Measurements from ENCODE around the gene TPCN2. TPM values are rescaled to one million over a fixed set of nuclear protein-coding genes. Genes with fewer than 3 reads are reported as not detected.

Gene TPCN2
- total RNA-seq, 1 experiment from 2014 or later = 63.6 TPM

DNA sequence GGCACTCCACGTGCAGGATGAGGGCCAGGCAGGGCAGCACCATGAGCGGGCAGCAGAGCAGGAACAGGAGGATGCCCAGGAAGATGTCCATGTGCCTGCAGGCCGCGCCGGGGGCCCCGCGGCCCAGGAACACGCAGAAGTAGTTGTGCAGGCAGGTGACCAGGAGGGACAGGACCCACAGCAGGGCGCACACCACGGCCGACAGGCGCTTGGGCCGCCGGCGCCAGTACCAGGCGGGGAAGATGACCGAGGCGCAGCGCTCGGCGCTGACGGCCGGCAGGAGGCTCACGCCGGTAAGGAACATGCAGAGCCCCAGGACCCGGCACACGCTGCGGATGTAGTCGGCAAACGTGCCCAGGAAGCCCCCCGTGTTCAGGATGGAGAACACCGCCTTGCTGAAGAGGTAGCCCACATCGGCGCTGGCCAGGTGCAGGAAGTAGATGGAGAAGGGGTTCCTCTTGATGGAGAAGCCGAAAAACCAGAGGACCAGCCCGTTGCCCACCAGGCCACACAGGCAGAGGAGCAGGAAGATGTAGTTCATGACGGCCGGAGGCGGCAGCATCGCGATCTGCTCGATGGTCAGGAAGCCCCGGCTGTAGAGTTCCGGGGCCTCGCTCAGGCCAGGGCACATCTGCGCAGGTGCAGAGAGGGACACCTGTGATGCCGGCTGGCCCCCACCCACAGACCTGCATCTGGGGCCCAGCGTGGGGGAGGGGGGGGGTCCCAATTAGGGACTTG, 42.9 kb upstream of the TPCN2 start:
- peak overlapping the region; percentile 82 for H3K27ac Mint-ChIP-seq (ENCODE audit: unreplicated experiment)

DNA sequence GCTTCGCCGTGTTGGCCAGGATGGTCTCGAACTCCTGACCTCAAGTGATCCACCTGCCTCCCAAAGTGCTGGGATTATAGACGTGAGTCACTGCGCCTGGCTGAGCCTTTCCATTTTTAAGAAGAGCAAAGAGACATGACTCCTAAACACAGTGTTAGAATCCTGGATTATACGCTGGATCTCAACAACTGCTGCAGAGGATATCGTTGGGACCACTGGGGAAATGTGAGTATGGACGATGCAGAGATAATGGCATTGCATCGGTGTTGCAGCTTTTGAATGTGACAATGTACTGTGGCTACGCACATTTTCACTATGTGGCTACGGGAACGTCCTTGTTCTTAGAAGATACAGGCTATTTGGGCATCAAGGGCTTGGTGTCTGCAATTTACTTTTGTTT, 41.9 kb upstream of the TPCN2 start:
- Histone ChIP-seq H3K4me1 (peaks cover 38% of the 10 kb centered on the region), H3K4me3 (ENCODE audit: low read depth, low read length) (no peak overlapping the region), H3K27me3 (replicated peaks; ENCODE audit: control insufficient read depth, insufficient read depth, low read length) (no peaks in the 10 kb centered on the region), H3K9me3 (no peaks in the 10 kb centered on the region), H3K36me3 (ENCODE audit: control insufficient read depth, insufficient read depth, low read length) (no peaks in the 10 kb centered on the region)
- intact Hi-C loops (cut with micrococcal nuclease; ENCODE audit: unreplicated experiment) = no loop called here
- Mint-ChIP-seq H3K4me3 (ENCODE audit: unreplicated experiment) (no peak overlapping the region), H3K36me3 (ENCODE audit: insufficient read depth, unreplicated experiment) (no peaks in the 10 kb centered on the region), H3K9me3 (ENCODE audit: unreplicated experiment) (no peaks in the 10 kb centered on the region), H3K27ac (ENCODE audit: unreplicated experiment) (peak overlapping the region; percentile 82), H3K27me3 (ENCODE audit: insufficient read depth, unreplicated experiment) (no peaks in the 10 kb centered on the region), H3K4me1 (ENCODE audit: low read depth, unreplicated experiment) (peaks cover 40% of the 10 kb centered on the region)
- CTCF ChIA-PET = no interaction called here
- TF ChIP-seq, protein P1, sequence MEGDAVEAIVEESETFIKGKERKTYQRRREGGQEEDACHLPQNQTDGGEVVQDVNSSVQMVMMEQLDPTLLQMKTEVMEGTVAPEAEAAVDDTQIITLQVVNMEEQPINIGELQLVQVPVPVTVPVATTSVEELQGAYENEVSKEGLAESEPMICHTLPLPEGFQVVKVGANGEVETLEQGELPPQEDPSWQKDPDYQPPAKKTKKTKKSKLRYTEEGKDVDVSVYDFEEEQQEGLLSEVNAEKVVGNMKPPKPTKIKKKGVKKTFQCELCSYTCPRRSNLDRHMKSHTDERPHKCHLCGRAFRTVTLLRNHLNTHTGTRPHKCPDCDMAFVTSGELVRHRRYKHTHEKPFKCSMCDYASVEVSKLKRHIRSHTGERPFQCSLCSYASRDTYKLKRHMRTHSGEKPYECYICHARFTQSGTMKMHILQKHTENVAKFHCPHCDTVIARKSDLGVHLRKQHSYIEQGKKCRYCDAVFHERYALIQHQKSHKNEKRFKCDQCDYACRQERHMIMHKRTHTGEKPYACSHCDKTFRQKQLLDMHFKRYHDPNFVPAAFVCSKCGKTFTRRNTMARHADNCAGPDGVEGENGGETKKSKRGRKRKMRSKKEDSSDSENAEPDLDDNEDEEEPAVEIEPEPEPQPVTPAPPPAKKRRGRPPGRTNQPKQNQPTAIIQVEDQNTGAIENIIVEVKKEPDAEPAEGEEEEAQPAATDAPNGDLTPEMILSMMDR (IDR thresholded peaks at IDR 0.05; ENCODE audit: insufficient read depth in 1 of 2, low read depth in 1 of 2, low read length in 1 of 2, severe bottlenecking in 1 of 2, unreplicated experiment in 1 of 2) = no peak
- POLR2A ChIA-PET = no interaction called here
- BruUV-seq (replicated peaks) = no TSS peak
- DNase-seq = no peak

More for the DNA sequence above, 42.9 kb upstream of the TPCN2 start:
- Mint-ChIP-seq H3K9me3 (ENCODE audit: unreplicated experiment) (no peaks in the 10 kb centered on the region), H3K36me3 (ENCODE audit: insufficient read depth, unreplicated experiment) (no peaks in the 10 kb centered on the region), H3K4me1 (ENCODE audit: low read depth, unreplicated experiment) (peaks cover 40% of the 10 kb centered on the region), H3K27me3 (ENCODE audit: insufficient read depth, unreplicated experiment) (no peaks in the 10 kb centered on the region), H3K4me3 (ENCODE audit: unreplicated experiment) (no peak overlapping the region)
- H3K9me3 ChIP-seq = no peaks in the 10 kb centered on the region
- no peaks in the 10 kb centered on the region for H3K36me3 ChIP-seq (ENCODE audit: control insufficient read depth, insufficient read depth, low read length)
- DNase-seq = peak in 1 of 2 experiments; percentile 35
- intact Hi-C loops (cut with micrococcal nuclease; ENCODE audit: unreplicated experiment) = no loop called here
- H3K4me1 ChIP-seq = peaks cover 38% of the 10 kb centered on the region
- ChIA-PET CTCF (no interaction called here), POLR2A (no interaction called here)
- H3K4me3 ChIP-seq (ENCODE audit: low read depth, low read length) = no peak overlapping the region
- BruUV-seq (replicated peaks) = no TSS peak
- H3K27me3 ChIP-seq (replicated peaks; ENCODE audit: control insufficient read depth, insufficient read depth, low read length) = no peaks in the 10 kb centered on the region
- TF ChIP-seq, protein P1 (IDR thresholded peaks at IDR 0.05; ENCODE audit: insufficient read depth in 1 of 2, low read depth in 1 of 2, low read length in 1 of 2, severe bottlenecking in 1 of 2, unreplicated experiment in 1 of 2) = no peak

- Histone ChIP-seq H3K4me3 (ENCODE audit: low read depth, low read length) (no peak overlapping the region), H3K4me1 (peaks cover 38% of the 10 kb centered on the region), H3K36me3 (ENCODE audit: control insufficient read depth, insufficient read depth, low read length) (no peaks in the 10 kb centered on the region), H3K9me3 (no peaks in the 10 kb centered on the region), H3K27me3 (replicated peaks; ENCODE audit: control insufficient read depth, insufficient read depth, low read length) (no peaks in the 10 kb centered on the region)
- DNase-seq = peak; percentile 68 to 82
- H3K36me3 Mint-ChIP-seq (ENCODE audit: insufficient read depth, unreplicated experiment) = no peaks in the 10 kb centered on the region
- intact Hi-C loops (cut with micrococcal nuclease; ENCODE audit: unreplicated experiment) = loop anchor here (1.0 kb wide), 1 partner anchor 36 kb away; no protein-coding TSS in a partner anchor
- H3K27me3 Mint-ChIP-seq (ENCODE audit: insufficient read depth, unreplicated experiment) = no peaks in the 10 kb centered on the region
- ChIA-PET POLR2A (interaction anchor here (0.6 to 1.0 kb wide), 2 partner anchors 41 to 53 kb away, joined by 3 to 12 read pairs; partner anchors contain the start of gene TPCN2), CTCF (interaction anchor here (0.9 to 1.9 kb wide), 3 partner anchors 14 to 79 kb away, joined by 3 to 8 read pairs (median 3); no protein-coding TSS in a partner anchor)
- peaks cover 40% of the 10 kb centered on the region for H3K4me1 Mint-ChIP-seq (ENCODE audit: low read depth, unreplicated experiment)
- peak overlapping the region; percentile 56 for H3K4me3 Mint-ChIP-seq (ENCODE audit: unreplicated experiment)
- H3K27ac Mint-ChIP-seq (ENCODE audit: unreplicated experiment) = peak overlapping the region; percentile 82
- BruUV-seq (replicated peaks) = no TSS peak
- no peaks in the 10 kb centered on the region for H3K9me3 Mint-ChIP-seq (ENCODE audit: unreplicated experiment)
- TF ChIP-seq, protein P1 (IDR thresholded peaks at IDR 0.05; ENCODE audit: insufficient read depth in 1 of 2, low read depth in 1 of 2, low read length in 1 of 2, severe bottlenecking in 1 of 2, unreplicated experiment in 1 of 2) = no peak
Measured at GRCh38 chr11:69007975-69008381, 40.8 kb upstream of the TPCN2 start.

All from Caco-2 (cell line).